ENCODE results near the gene NCOR2. TPM values are rescaled to one million over a fixed set of nuclear protein-coding genes. Genes with fewer than 3 reads are reported as not detected.

NCOR2 gene
- total and polyA plus RNA-seq, 2 of the 8 experiments (the other 6 are each of a cell fraction or from before 2014, with no cell fraction given) = 14.8 to 275 TPM

- CTCF ChIA-PET (ENCODE audit: partially characterized antibody) = interaction anchor here (0.6 to 2.9 kb wide), 26 partner anchors 9 to 467 kb away, joined by 3 to 18 read pairs (median 3); no protein-coding TSS in a partner anchor
- no peaks in the 10 kb centered on the region for H3K27me3 ChIP-seq (replicated peaks in 1 of 4; ENCODE audit: control insufficient read depth in 3 of 4, extremely low read depth in 1 of 4, insufficient read depth in 3 of 4, low read length in 3 of 4)
- WGBS, 2 experiments (ENCODE audit: extremely low coverage in 1 of 2, insufficient coverage in 1 of 2, insufficient read length in 1 of 2, insufficient replicate concordance in 2 of 2, low coverage in 1 of 2, low lambda C conversion rate in 2 of 2, missing lambda C conversion rate in 1 of 2) = 47% methylated on average over 17 of the region's 17 CpGs; no CpG with 5 or more reads in 1 of the 2 experiments
- H3K27ac ChIP-seq (ENCODE audit: low read depth, low read length) = no peak overlapping the region; the same call in 1 of the 2 replicates
- no peak overlapping the region for H3K56ac ChIP-seq (replicated peaks; ENCODE audit: insufficient read length, low read depth, low read length)
- peaks cover 4 to 9% of the 10 kb centered on the region in 2 experiments for H4K20me1 ChIP-seq (replicated peaks in 1 of 2; ENCODE audit: control insufficient read depth in 1 of 2, insufficient read depth in 2 of 2, low read length in 2 of 2)
- no peaks in the 10 kb centered on the region for H3K9me3 ChIP-seq (ENCODE audit: insufficient read depth in 2 of 2, low read depth in 1 of 2, low read length in 1 of 2)
- no peak overlapping the region for H3K9ac ChIP-seq (replicated peaks in 1 of 4; ENCODE audit: extremely low read depth in 1 of 4, low read depth in 3 of 4, low read length in 3 of 4)
- peak overlapping the region; percentile 75; the same call in 1 of the 2 replicates for H2BK12ac ChIP-seq (ENCODE audit: low read depth, low read length)
- H3K4me3 ChIP-seq (ENCODE audit: extremely low read depth in 1 of 4, insufficient read depth in 2 of 4, low read depth in 3 of 4, low read length in 4 of 4) = peak overlapping the region in 1 of 4 experiments; percentile 81; a peak in 2 of 8 replicates
- H4K91ac ChIP-seq (replicated peaks; ENCODE audit: insufficient read length, low read length) = peak overlapping the region; percentile 80
- peak overlapping the region; percentile 78 for H3K18ac ChIP-seq (ENCODE audit: extremely low read depth, low read length)
- H3K4me2 ChIP-seq (ENCODE audit: insufficient read depth in 1 of 2, low read depth in 2 of 2, low read length in 2 of 2) = peak overlapping the region; percentile 81 to 91; a peak in 3 of 4 replicates
- H2BK120ac ChIP-seq (replicated peaks; ENCODE audit: low read depth, low read length) = no peak overlapping the region
- peaks cover 14% of the 10 kb centered on the region; the same call in 1 of the 2 replicates for H3K23me2 ChIP-seq (ENCODE audit: low read depth, low read length)
- peak overlapping the region; percentile 91; the same call in 1 of the 2 replicates for H2BK5ac ChIP-seq (ENCODE audit: low read depth, low read length)
- POLR2A ChIA-PET (ENCODE audit: partially characterized antibody) = interaction anchor here (0.6 to 1.9 kb wide), 10 partner anchors 13 to 169 kb away, joined by 3 to 6 read pairs (median 3); no protein-coding TSS in a partner anchor
- peak overlapping the region; percentile 12 for H4K5ac ChIP-seq (ENCODE audit: insufficient read length, low read depth, low read length)
- no peak overlapping the region for H3K23ac ChIP-seq (ENCODE audit: insufficient read length)
- peaks cover 6% of the 10 kb centered on the region for H3K79me1 ChIP-seq (ENCODE audit: low read depth, low read length)
- peak overlapping the region; percentile 92; the same call in 1 of the 2 replicates for H2BK20ac ChIP-seq (ENCODE audit: low read length)
- no peak overlapping the region for H3K14ac ChIP-seq (ENCODE audit: insufficient read length)
- no peak overlapping the region for H4K8ac ChIP-seq (ENCODE audit: extremely low read depth, insufficient read depth, low read length)
- TF ChIP-seq TEAD4 (IDR thresholded peaks at IDR 0.05; ENCODE audit: low read depth, low read length) (no peak), ZNF274 (IDR thresholded peaks at IDR 0.05; ENCODE audit: borderline replicate concordance, extremely low read depth, low read length) (no peak), CBX5 (IDR thresholded peaks at IDR 0.05; ENCODE audit: low read depth, low read length) (no peak), ASH2L (IDR thresholded peaks at IDR 0.05; ENCODE audit: low read length) (peak; percentile 13), BCL11A (IDR thresholded peaks at IDR 0.05; ENCODE audit: low read depth in 2 of 2, low read length in 2 of 2) (no peak), ATF3 (IDR thresholded peaks at IDR 0.05; ENCODE audit: insufficient read depth, low read depth, low read length) (no peak), SAP30 (IDR thresholded peaks at IDR 0.05; ENCODE audit: insufficient read depth, insufficient replicate concordance, low read length) (no peak), KDM1A (IDR thresholded peaks at IDR 0.05; ENCODE audit: borderline replicate concordance, low read length) (peak; percentile 74)
- H2AFZ ChIP-seq (ENCODE audit: low read length) = no peak overlapping the region
- H3K4ac ChIP-seq (replicated peaks; ENCODE audit: insufficient read length, low read depth, low read length) = no peak overlapping the region
- H2BK15ac ChIP-seq (ENCODE audit: low read length) = peak overlapping the region; percentile 93; the same call in 1 of the 2 replicates
- DNase-seq (ENCODE audit: low read depth in 1 of 2, low spot score in 2 of 2) = no peak
- peaks cover 12 to 29% (median 20%) of the 10 kb centered on the region in 4 experiments for H3K4me1 ChIP-seq (replicated peaks in 1 of 4; ENCODE audit: control insufficient read depth in 3 of 4, insufficient read depth in 4 of 4, low read length in 3 of 4)
- no peaks in the 10 kb centered on the region for H3K36me3 ChIP-seq (ENCODE audit: control insufficient read depth in 2 of 4, insufficient read depth in 4 of 4, low read length in 3 of 4)
- no peak for FAIRE-seq
- peak overlapping the region; percentile 45; the same call in 1 of the 2 replicates for H2AK5ac ChIP-seq (ENCODE audit: low read depth, low read length)
- peaks cover 10 to 22% of the 10 kb centered on the region in 2 experiments; a peak in 3 of 4 replicates for H3K79me2 ChIP-seq (ENCODE audit: control insufficient read depth in 1 of 2, insufficient read depth in 2 of 2, low read length in 2 of 2)
Observed at GRCh38 chr12:124569375-124570148, 2.1 kb upstream of the NCOR2 start.

Measured in H1 (cell line).